Kidney tubule cell (primary cell): ENCODE data around the gene IGF2.
A peak's percentile ranks its signal among the peaks of the same experiment; 100 is the strongest.

Experiments
- DNase-seq: peaks from one replicate; pipeline ENCODE4 v3.0.0-alpha.2; 2018; ENCODE audit warnings: low spot score

The IGF2 gene

GRCh38 chr11:2153581-2154194 is 14.5 kb upstream of the IGF2 start:
- DNase-seq, result no peak

GRCh38 chr11:2151500-2152257 is 12.5 kb upstream of the IGF2 start:
- peak; percentile 73 for DNase-seq

- peak; percentile 27 for DNase-seq
Measured at GRCh38 chr11:2149864-2150847, 11.0 kb upstream of the IGF2 start.

GRCh38 chr11:2149460-2149859 is 10.3 kb upstream of the IGF2 start:
- DNase-seq, result no peak

- no peak for DNase-seq
Measured at GRCh38 chr11:2148595-2148994, 9.4 kb upstream of the IGF2 start.

- no peak for DNase-seq
Measured at GRCh38 chr11:2147391-2147790, 8.2 kb upstream of the IGF2 start.

- no peak for DNase-seq
Measured at GRCh38 chr11:2146051-2146450, 6.9 kb upstream of the IGF2 start.

- DNase-seq, result no peak
Measured at GRCh38 chr11:2144544-2145248, 5.5 kb upstream of the IGF2 start.

GRCh38 chr11:2143799-2144543 is 4.8 kb upstream of the IGF2 start:
- peak; percentile 4 for DNase-seq

GRCh38 chr11:2143477-2143798 is 4.2 kb upstream of the IGF2 start:
- no peak for DNase-seq

- peak; percentile 56 for DNase-seq
Measured at GRCh38 chr11:2142762-2143202, 3.6 kb upstream of the IGF2 start.

- peak; percentile 6 for DNase-seq
Measured at GRCh38 chr11:2142300-2142759, 3.1 kb upstream of the IGF2 start.

- no peak for DNase-seq
Measured at GRCh38 chr11:2140411-2141400, 1.5 kb upstream of the IGF2 start.

GRCh38 chr11:2139621-2140337 is 590 bp upstream of the IGF2 start:
- DNase-seq, result no peak

GRCh38 chr11:2138431-2139122 is 612 bp downstream of the IGF2 start:
- DNase-seq, result no peak

- no peak for DNase-seq
Measured at GRCh38 chr11:2138068-2138430, 1.1 kb downstream of the IGF2 start.

GRCh38 chr11:2137202-2138067 is 1.8 kb downstream of the IGF2 start:
- peak; percentile 9 for DNase-seq

- DNase-seq, result no peak
Measured at GRCh38 chr11:2136952-2137201, 2.3 kb downstream of the IGF2 start.
